Gastroesophageal sphincter (tissue), 3 donors: ENCODE measurements around the gene RPRD1B.

ENCODE experiments used
- CTCF ChIP-seq, 4 experiments: fragments of 200-600 bp in 2 of 4; fragments of 450-650 bp in 2 of 4; sonication (generic) in 1 of 4; IDR thresholded peaks; one replicate each; pipeline ENCODE4 v1.5.1; 2017 to 2019; ENCODE audit warnings: antibody characterized with exemption in 4 of 4, mild to moderate bottlenecking in 2 of 4, moderate library complexity in 2 of 4
- POLR2A ChIP-seq, 2 donors: fragments of 450-650 bp; IDR thresholded peaks; one replicate each; pipeline ENCODE4 v1.6.1; 2017; ENCODE audit warnings: antibody characterized with exemption in 2 of 2, mild to moderate bottlenecking in 2 of 2, moderate library complexity in 1 of 2

- no peak for TF ChIP-seq CTCF (IDR thresholded peaks at IDR 0.05)
- no peak for TF ChIP-seq POLR2A (IDR thresholded peaks at IDR 0.05)
These were observed 75.5 kb downstream of the RPRD1B start for GRCh38 chr20:38108986-38109541.
